GM06990 (cell line): ENCODE results near the gene NUMA1.

ENCODE experiments used
- DNase-seq: peaks from one replicate; pipeline ENCODE4 v3.0.0-alpha.2; 2011; ENCODE audit not compliant: insufficient read length; ENCODE audit errors: extremely low read depth
- H3K27me3 ChIP-seq: replicated peaks from 2 replicates; pipeline ENCODE4 v1.6.0; 2011; ENCODE audit warnings: low read length; ENCODE audit not compliant: control insufficient read depth, insufficient read depth
- H3K36me3 ChIP-seq: 2 replicates; pipeline ENCODE4 v1.5.1; 2011; ENCODE audit warnings: low read length; ENCODE audit not compliant: control insufficient read depth, insufficient read depth
- H3K4me3 ChIP-seq: replicated peaks from 2 replicates; pipeline ENCODE4 v1.5.1; 2011; ENCODE audit warnings: low read depth, mild to moderate bottlenecking, control low read depth, low read length
- CTCF ChIP-seq: IDR thresholded peaks from 2 replicates; pipeline ENCODE4 v1.5.1; 2011; ENCODE audit warnings: low read length, control low read depth, mild to moderate bottlenecking, inconsistent platforms; ENCODE audit not compliant: insufficient read depth, poor library complexity, severe bottlenecking

Gene NUMA1

GRCh38 chr11:72098741-72099140 is 18.4 kb upstream of the NUMA1 start:
- DNase-seq, result no peak
- Histone ChIP-seq H3K27me3 (no peaks in the 10 kb centered on the region), H3K4me3 (no peak overlapping the region), H3K36me3 (peaks cover 27% of the 10 kb centered on the region)
- TF ChIP-seq CTCF, result no peak

- peaks cover 12% of the 10 kb centered on the region for H3K36me3 ChIP-seq
- peak; percentile 28 for DNase-seq
These were observed 10.9 kb upstream of the NUMA1 start for GRCh38 chr11:72091292-72091691.

GRCh38 chr11:72088076-72088808 is 7.9 kb upstream of the NUMA1 start:
- Histone ChIP-seq H3K4me3 (no peak overlapping the region), H3K36me3 (peaks cover 2% of the 10 kb centered on the region), H3K27me3 (no peaks in the 10 kb centered on the region)
- DNase-seq, result no peak
- TF ChIP-seq CTCF, result no peak

More at GRCh38 chr11:72091292-72091691, 10.9 kb upstream of the NUMA1 start:
- no peaks in the 10 kb centered on the region for H3K27me3 ChIP-seq
- peak; percentile 83 for TF ChIP-seq CTCF
- no peak overlapping the region for H3K4me3 ChIP-seq

- no peak for TF ChIP-seq CTCF
- Histone ChIP-seq H3K36me3 (no peaks in the 10 kb centered on the region; the same call in 1 of the 2 replicates), H3K27me3 (no peaks in the 10 kb centered on the region), H3K4me3 (no peak overlapping the region)
- DNase-seq, result no peak
These were observed 5.4 kb upstream of the NUMA1 start for GRCh38 chr11:72085621-72086351.

- H3K27me3 ChIP-seq, result no peaks in the 10 kb centered on the region
- H3K36me3 ChIP-seq, result no peaks in the 10 kb centered on the region; the same call in 1 of the 2 replicates
- TF ChIP-seq CTCF, result no peak
- DNase-seq, result no peak
- H3K4me3 ChIP-seq, result no peak overlapping the region
These were observed 4.6 kb upstream of the NUMA1 start for GRCh38 chr11:72084965-72085364.
